K562 (cell line): ENCODE data around the gene PGS1. TPM values are rescaled to one million over a fixed set of nuclear protein-coding genes. Genes with fewer than 3 reads are reported as not detected.

Experiments used
- ATAC-seq: fragments of 200-7000 bp; cut with Tn5 transposase; 3 replicates; pipeline ENCODE4 v1.9.1; 2020; ENCODE audit warnings: moderate library complexity
- BruUV-seq: library from RNA; stranded (reverse); fragments of 400-500 nt; replicated peaks from 2 replicates; lab custom pipeline; 2021; lab: Mats Ljungman, UMichigan
- CTCF ChIA-PET: fragments of 300-600 bp; formaldehyde crosslinking; extraction: SDS; loops from one replicate; lab custom pipeline; 2021; ENCODE audit warnings: low intra/inter-chr PET ratio; lab: Yijun Ruan, JAX
- POLR2A ChIA-PET: fragments of 300-600, 350-650 bp; sonication (Branson Sonifier 250); formaldehyde crosslinking; extraction: SDS; loops from one replicate; lab custom pipeline; 2021; ENCODE audit warnings: antibody characterized with exemption, inconsistent platforms; lab: Yijun Ruan, JAX
- DNase-seq, 4 experiments: peaks; one replicate each; pipeline versions ENCODE4 v3.0.0 to v3.0.0-alpha.2; 2011 to 2018; ENCODE audit warnings: low spot score in 3 of 4, mixed read lengths in 3 of 4; ENCODE audit errors: extremely low read depth in 1 of 4
- FAIRE-seq: peaks from 2 replicates; lab custom pipeline; 2011; peaks lifted over from hg19 to GRCh38; lab: Jason Lieb, UNC
- H2AFZ ChIP-seq: 2 replicates; pipeline ENCODE4 v1.6.0; 2011; ENCODE audit warnings: low read depth, low read length, control low read depth, inconsistent platforms
- H3K27ac ChIP-seq: fragments of 200-600 bp; 3 replicates; pipeline ENCODE4 v1.8.0; 2011; ENCODE audit warnings: low read depth, mild to moderate bottlenecking, control low read depth, inconsistent platforms, low read length, moderate library complexity, mixed read lengths; ENCODE audit errors: extremely low read depth
- H3K27me3 ChIP-seq, 2 experiments: fragments of 300-600 bp in 1 of 2; 2 replicates in 1 of 2; 3 replicates in 1 of 2; pipeline versions ENCODE4 v1.6.0 to v1.8.0; 2011; ENCODE audit warnings: inconsistent platforms in 2 of 2, low read length in 2 of 2, mild to moderate bottlenecking in 1 of 2, mixed read lengths in 1 of 2, moderate library complexity in 1 of 2; ENCODE audit not compliant: control insufficient read depth in 2 of 2, insufficient read depth in 2 of 2
- H3K36me3 ChIP-seq: fragments of 300-600 bp; 3 replicates; pipeline ENCODE4 v1.8.0; 2011; ENCODE audit warnings: mild to moderate bottlenecking, low read length, inconsistent platforms; ENCODE audit not compliant: control insufficient read depth, insufficient read depth
- H3K4me1 ChIP-seq, 2 experiments: fragments of 200-600 bp in 1 of 2; replicated peaks in 1 of 2; 2 replicates in 1 of 2; 3 replicates in 1 of 2; pipeline versions ENCODE4 v1.5.1 to v1.8.0; 2011; ENCODE audit warnings: inconsistent platforms in 2 of 2, low read length in 2 of 2, mild to moderate bottlenecking in 1 of 2, mixed read lengths in 1 of 2, moderate library complexity in 1 of 2; ENCODE audit not compliant: control insufficient read depth in 2 of 2, insufficient read depth in 2 of 2
- H3K4me2 ChIP-seq: 2 replicates; pipeline ENCODE4 v1.6.1; 2011; ENCODE audit warnings: low read length, control low read depth, inconsistent platforms, mixed read lengths; ENCODE audit not compliant: insufficient read depth
- H3K4me3 ChIP-seq: fragments of 200-600 bp; sonication (generic), shearing (Covaris generic); 2 replicates; pipeline ENCODE4 v1.5.1; 2016; ENCODE audit warnings: control low read depth, inconsistent platforms
- H3K79me2 ChIP-seq: fragments of 200-600 bp; 3 replicates; pipeline ENCODE4 v1.8.0; 2011; ENCODE audit warnings: low read length, inconsistent platforms; ENCODE audit not compliant: control insufficient read depth, insufficient read depth
- H3K9ac ChIP-seq, 2 experiments: 2 replicates each; pipeline versions ENCODE4 v1.6.0 to v1.6.1; 2011; ENCODE audit warnings: low read depth in 2 of 2, low read length in 2 of 2, control low read depth in 1 of 2, inconsistent platforms in 1 of 2, mild to moderate bottlenecking in 1 of 2, mixed read lengths in 1 of 2; ENCODE audit not compliant: insufficient read depth in 1 of 2
- H3K9me1 ChIP-seq: one replicate; pipeline ENCODE4 v1.6.0; 2011; ENCODE audit warnings: inconsistent platforms, mild to moderate bottlenecking, low read length, moderate library complexity; ENCODE audit not compliant: control insufficient read depth, insufficient read depth
- H3K9me3 ChIP-seq: replicated peaks from 2 replicates; pipeline ENCODE4 v1.5.1; 2011; ENCODE audit warnings: low read depth, low read length, inconsistent platforms; ENCODE audit not compliant: control insufficient read depth, insufficient read depth
- H4K20me1 ChIP-seq: replicated peaks from 2 replicates; pipeline ENCODE4 v1.6.1; 2011; ENCODE audit warnings: low read length, inconsistent platforms, mixed read lengths; ENCODE audit not compliant: control insufficient read depth, insufficient read depth
- CREM ChIP-seq: IDR thresholded peaks from 2 replicates; pipeline ENCODE4 v1.6.1; 2014; ENCODE audit warnings: antibody characterized with exemption, low read depth
- CXXC5 ChIP-seq: fragments of 250-450 bp; sonication (Bioruptor Pico); IDR thresholded peaks from 2 replicates; pipeline ENCODE4 v1.8.0; 2022; ENCODE audit warnings: inconsistent platforms, mild to moderate bottlenecking, moderate library complexity
- NEUROD1 ChIP-seq: fragments of 150-350 bp; IDR thresholded peaks from 2 replicates; pipeline ENCODE4 v1.6.1; 2014; ENCODE audit warnings: borderline replicate concordance, low read length, low read depth; ENCODE audit not compliant: partially characterized antibody
- NR1H2 ChIP-seq: sonication (generic); formaldehyde crosslinking; IDR thresholded peaks from 2 replicates; pipeline ENCODE4 v1.4.0; 2020; ENCODE audit warnings: mild to moderate bottlenecking, missing genetic modification reagents
- WGBS: fragments of 100-300 bp; shearing (Covaris generic); methylation state at CpG from one replicate; pipeline ENCODE4 v1.1.6; 2016; ENCODE audit warnings: low coverage, mixed read lengths; ENCODE audit not compliant: insufficient coverage; ENCODE audit errors: missing lambda C conversion rate; 5-methylcytosine and 5-hydroxymethylcytosine counted together
- in situ Hi-C: fragments of 300-500 bp; cut with MboI; formaldehyde crosslinking; loops from 4 replicates; pipeline ENCODE4 v1.15.0; 2018; ENCODE audit warnings: inconsistent platforms, mixed read lengths
- intact Hi-C: fragments of 100-400 bp; cut with micrococcal nuclease; formaldehyde crosslinking; loops from 2 replicates; pipeline ENCODE4 v1.14.2; 2022
- polyA plus RNA-seq, 8 experiments: library from polyadenylated mRNA; depleted of rRNA in 4 of 8; stranded (reverse) in 5 of 8; unstranded in 3 of 8; fragments of >200 nt; fragmentation: Nextera tagmentation in 2 of 8; fragmentation: Illumina TruSeq in 1 of 8; extraction: Ambion mirVana in 2 of 8; extraction: Trizol in 1 of 8; gene quantifications; 2 replicates each; pipeline versions ENCODE4 v1.2.1 to v1.2.3, GENCODE V29; 2011 to 2014; ENCODE audit warnings: inconsistent platforms in 1 of 8, missing spikeins in 1 of 8
- total RNA-seq, 7 experiments: library from RNA; depleted of rRNA in 6 of 7; stranded (reverse); fragments of >200 nt in 6 of 7; fragmentation: Illumina TruSeq in 2 of 7; extraction: Trizol in 2 of 7; gene quantifications; 2 replicates each; pipeline versions ENCODE4 v1.2.1 to v1.2.3, GENCODE V29; 2011 to 2021; ENCODE audit warnings: low replicate concordance in 1 of 7

PGS1 gene
- total and polyA plus RNA-seq, 9 of the 15 experiments (the other 6 are each of a cell fraction or from before 2014, with no cell fraction given) = 1.3 to 39.4 (median 22.3) TPM

- FAIRE-seq = no peak
- H3K9me1 ChIP-seq = no peaks in the 10 kb centered on the region
- intact Hi-C loops (no loop called here), in situ Hi-C loops (no loop called here)
- H3K9me3 ChIP-seq = no peaks in the 10 kb centered on the region
- no peak overlapping the region for H2AFZ ChIP-seq
- H3K9ac ChIP-seq = peak overlapping the region in 1 of 2 experiments; percentile 26; a peak in 2 of 4 replicates
- H3K27me3 ChIP-seq = peaks cover 0 to 23% of the 10 kb centered on the region in 2 experiments; a peak in 2 of 5 replicates
- WGBS = 24% methylated on average over 10 of the region's 13 CpGs
- TF ChIP-seq CREM (no peak), NEUROD1 (no peak), CXXC5 (CRISPR knock-in tag) (no peak), NR1H2 (CRISPR knock-in tag) (no peak)
- no peak overlapping the region for H3K27ac ChIP-seq
- CTCF ChIA-PET = no interaction called here
- DNase-seq = no peak
- H3K4me1 ChIP-seq = peaks cover 0 to 8% of the 10 kb centered on the region in 2 experiments; a peak in 1 of 5 replicates
- H4K20me1 ChIP-seq = 0 out of 2 replicates have a peak, but pooled peaks cover 4% of the 10 kb centered on the region
- no peaks in the 10 kb centered on the region for H3K79me2 ChIP-seq
- no TSS peak for BruUV-seq
- POLR2A ChIA-PET = no interaction called here
- no peak overlapping the region for H3K4me2 ChIP-seq
- no peak overlapping the region for H3K4me3 ChIP-seq
- 0 out of 3 replicates have a peak, but pooled peaks cover 2% of the 10 kb centered on the region for H3K36me3 ChIP-seq
- ATAC-seq = no peak
Observed at GRCh38 chr17:78433780-78434335, 55.4 kb downstream of the PGS1 start.
